H1 (cell line): Measurements from ENCODE around the gene GJB1. TPM values are rescaled to one million over a fixed set of nuclear protein-coding genes. Genes with fewer than 3 reads are reported as not detected.

ENCODE experiments used
- BACH1 ChIP-seq: IDR thresholded peaks from 2 replicates; pipeline ENCODE4 v1.6.1; 2012; ENCODE audit warnings: low read length, improper control_type of control experiment
- EZH2 ChIP-seq: fragments of 200-600 bp; sonication (generic); IDR thresholded peaks from 2 replicates; pipeline ENCODE4 v1.7.1; 2012; ENCODE audit warnings: low read depth, mild to moderate bottlenecking, moderate library complexity, low read length, inconsistent platforms; ENCODE audit not compliant: severe bottlenecking
- JUND ChIP-seq: IDR thresholded peaks from 2 replicates; pipeline ENCODE4 v1.6.1; 2011; ENCODE audit warnings: mild to moderate bottlenecking, improper control_type of control experiment, low read length
- KDM1A ChIP-seq: fragments of 200-600, 300-600 bp; sonication (generic); IDR thresholded peaks from 2 replicates; pipeline ENCODE4 v1.7.1; 2016; ENCODE audit warnings: mild to moderate bottlenecking, low read length, borderline replicate concordance
- KDM4A ChIP-seq: IDR thresholded peaks from one replicate; pipeline ENCODE4 v1.7.1; 2012; ENCODE audit warnings: low read depth, mild to moderate bottlenecking, moderate library complexity, low read length, inconsistent platforms; ENCODE audit not compliant: severe bottlenecking
- PHF8 ChIP-seq: fragments of 200-600 bp; sonication (generic); conservative IDR thresholded peaks from 2 replicates; pipeline ENCODE4 v1.7.1; 2012; ENCODE audit warnings: low read depth, mild to moderate bottlenecking, inconsistent platforms, low read length, moderate library complexity
- POU5F1 ChIP-seq: IDR thresholded peaks from 2 replicates; pipeline ENCODE4 v1.6.1; 2011; ENCODE audit warnings: low read depth, mild to moderate bottlenecking, low read length, moderate library complexity
- polyA plus RNA-seq, 7 experiments: library from polyadenylated mRNA; depleted of rRNA in 3 of 7; stranded (reverse) in 5 of 7; unstranded in 2 of 7; fragments of >200 nt in 5 of 7; fragments of 200-250 nt in 2 of 7; gene quantifications; 1 replicate in 5 of 7; 2 replicates in 1 of 7; 4 replicates in 1 of 7; pipeline versions ENCODE4 v1.2.1 to v1.2.3, GENCODE V29; 2011 to 2013; ENCODE audit warnings: missing spikeins in 2 of 7, mixed read lengths in 2 of 7
- total RNA-seq: library from RNA; stranded (reverse); fragmentation: NEBNext Ultra II Directional; extraction: Animal tissue kit (Norgen Biotek cat#: 25700); gene quantifications from 2 replicates; pipeline ENCODE4 v1.2.1, GENCODE V29; 2021

Gene GJB1
- total and polyA plus RNA-seq, 2 of the 8 experiments (the other 6 are each of a cell fraction or from before 2014, with no cell fraction given) = 0.14 TPM; not detected in 1

DNA sequence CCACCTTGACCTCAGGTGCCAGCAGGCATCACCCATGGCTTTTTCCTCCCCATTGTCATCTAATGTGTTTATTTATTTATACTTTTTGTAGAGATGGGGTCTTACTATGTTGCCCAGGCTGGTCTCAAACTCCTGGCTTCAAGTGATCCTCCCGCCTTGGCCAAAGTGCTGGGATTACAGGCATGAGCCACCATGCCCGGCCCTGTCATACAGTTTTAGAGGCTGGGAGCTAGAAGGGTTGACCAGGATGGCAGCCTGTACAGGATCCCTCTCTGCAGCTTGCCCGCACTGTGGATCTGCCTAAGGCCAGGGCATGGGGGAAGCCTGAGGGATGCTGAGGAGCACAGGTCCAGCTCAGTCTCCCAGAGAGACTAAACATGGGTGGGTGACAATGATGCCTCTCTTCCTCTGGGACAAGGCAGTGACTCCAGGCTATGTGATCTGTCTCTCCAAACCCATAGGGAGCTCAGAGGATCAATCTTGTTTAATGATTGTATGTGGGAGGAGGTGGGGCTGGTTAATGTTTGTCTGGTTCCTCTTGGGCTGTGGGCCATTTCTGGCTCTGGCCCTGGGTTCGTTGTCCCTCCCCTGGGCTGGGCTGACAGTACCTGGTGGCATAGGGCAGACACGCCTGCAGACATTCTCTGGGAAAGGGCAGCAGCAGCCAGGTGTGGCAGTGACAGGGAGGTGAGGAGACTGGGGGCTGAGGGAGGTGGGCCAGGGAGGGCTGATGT, 8.3 kb upstream of the GJB1 start (continued):
- TF ChIP-seq PHF8 (no peak), KDM4A (no peak), BACH1 (no peak), KDM1A (no peak), EZH2 (no peak), JUND (no peak), POU5F1 (no peak)
